Activated gamma-delta T cell treated with anti-CD3 and anti-CD28 coated beads, Interleukin-2, amount 50 U/mL, for 16 hours (primary cell): ENCODE results near the gene TAF13.

Source experiments
- DNase-seq: peaks from one replicate; pipeline ENCODE4 v3.0.0-alpha.2; 2020; ENCODE audit warnings: low read depth

Gene TAF13, protein sequence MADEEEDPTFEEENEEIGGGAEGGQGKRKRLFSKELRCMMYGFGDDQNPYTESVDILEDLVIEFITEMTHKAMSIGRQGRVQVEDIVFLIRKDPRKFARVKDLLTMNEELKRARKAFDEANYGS

DNA sequence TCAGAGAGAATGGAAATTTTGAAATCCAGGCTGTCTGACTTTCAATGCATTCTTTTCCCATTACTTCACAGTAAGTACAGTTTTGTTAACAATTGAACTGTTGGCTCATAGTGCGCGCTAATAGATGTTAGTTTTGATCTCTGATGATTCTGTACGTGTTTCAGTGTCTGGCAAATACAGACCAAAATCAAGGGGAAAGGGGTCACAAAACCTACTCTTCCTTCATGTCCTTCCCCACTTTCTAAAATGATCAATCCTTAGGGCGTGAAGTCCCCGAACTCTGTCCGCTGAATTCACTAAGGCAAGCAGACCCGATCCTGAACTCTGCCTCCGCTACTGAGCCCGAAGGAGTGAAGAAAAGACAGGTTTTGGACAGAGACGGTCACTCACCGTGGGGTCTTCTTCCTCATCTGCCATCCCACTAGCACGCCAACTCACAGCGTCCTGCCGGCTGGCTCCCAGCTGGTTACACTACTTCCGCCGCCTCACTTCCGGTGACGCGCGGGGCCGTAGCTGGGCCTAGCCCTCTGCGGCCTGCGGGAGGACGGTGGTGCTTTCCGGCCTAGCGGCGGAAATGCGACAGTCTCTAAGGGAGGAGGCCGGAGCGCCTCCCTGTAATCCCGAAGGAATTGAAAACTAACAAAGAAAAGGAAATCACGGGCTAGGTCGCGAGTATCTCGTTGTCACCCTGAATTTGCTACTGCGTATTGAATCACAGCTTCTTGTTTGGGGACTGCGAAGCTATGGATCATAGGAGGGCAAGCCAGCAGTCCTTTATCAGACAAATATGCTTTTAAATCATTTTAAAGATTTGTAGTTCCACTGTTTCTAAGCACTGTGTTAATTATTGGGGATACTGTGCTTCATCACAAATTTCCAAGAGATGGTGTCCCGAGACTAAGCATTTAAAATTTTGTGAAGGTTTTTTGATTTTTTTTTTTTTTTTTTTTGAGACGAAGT lies at the start of gene TAF13:
TSS of gene TAF13 (minus strand) at position 473 of the 960 bp plus-strand sequence. CDS start at position 417, 56 bp downstream.
- peak; percentile 79 for DNase-seq

DNA sequence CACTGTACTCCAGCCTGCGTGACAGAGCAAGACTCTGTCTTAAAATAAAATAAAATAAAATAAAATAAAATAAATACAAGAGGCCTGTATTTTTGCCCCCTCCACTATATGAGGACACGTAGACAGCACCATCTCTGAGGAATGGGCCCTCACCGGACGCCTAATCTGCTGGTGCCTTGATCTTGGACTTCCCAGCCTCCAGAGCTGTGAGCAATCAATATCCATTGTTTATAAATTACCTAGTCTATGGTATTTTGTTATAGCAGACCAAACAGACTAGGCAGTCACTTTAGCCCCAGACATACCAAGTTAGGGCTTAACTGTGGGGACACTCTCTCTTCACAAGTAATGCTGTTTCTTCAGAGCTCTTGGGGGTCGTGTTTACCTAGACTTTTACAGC lies 44.6 kb upstream of the TAF13 start:
- no peak for DNase-seq

DNA sequence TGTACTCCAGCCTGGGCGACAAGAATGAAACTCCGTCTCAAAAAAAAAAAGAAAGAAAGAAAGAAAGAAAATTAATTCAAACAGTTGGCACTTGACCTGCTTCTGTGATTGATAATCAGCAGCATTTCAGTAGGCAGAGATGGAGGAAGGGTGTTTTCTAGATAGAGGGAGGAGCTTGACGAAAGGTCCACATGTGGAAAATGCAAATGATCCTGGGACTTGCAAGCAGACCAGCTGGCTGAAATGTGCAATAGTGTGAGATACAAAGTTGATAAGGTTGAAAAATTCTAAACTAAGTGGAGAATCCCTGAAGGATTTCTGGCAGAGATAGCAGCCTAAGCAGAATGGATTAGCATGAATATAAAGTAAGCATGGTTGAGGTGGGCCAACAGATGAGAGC lies 42.3 kb upstream of the TAF13 start:
- no peak for DNase-seq

DNA sequence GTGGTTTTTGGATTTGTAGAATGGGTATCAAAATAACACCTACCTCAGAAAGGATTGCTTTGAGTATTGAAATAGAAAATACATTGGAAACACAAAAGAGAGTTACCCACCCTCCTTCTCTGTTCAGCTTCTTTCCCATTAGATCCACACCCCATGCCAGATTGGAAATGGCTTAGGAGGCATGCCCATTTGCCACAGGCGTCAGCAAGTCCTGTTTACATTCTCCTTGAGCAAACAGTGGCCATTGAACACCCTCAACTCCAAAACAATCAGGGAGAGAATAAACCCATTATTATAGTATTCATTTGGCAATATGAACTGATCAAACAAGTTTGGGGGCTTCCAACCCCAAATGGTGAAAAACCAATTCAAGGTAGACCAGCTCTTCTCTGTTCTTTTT lies 40.5 kb upstream of the TAF13 start:
- DNase-seq, result no peak

DNA sequence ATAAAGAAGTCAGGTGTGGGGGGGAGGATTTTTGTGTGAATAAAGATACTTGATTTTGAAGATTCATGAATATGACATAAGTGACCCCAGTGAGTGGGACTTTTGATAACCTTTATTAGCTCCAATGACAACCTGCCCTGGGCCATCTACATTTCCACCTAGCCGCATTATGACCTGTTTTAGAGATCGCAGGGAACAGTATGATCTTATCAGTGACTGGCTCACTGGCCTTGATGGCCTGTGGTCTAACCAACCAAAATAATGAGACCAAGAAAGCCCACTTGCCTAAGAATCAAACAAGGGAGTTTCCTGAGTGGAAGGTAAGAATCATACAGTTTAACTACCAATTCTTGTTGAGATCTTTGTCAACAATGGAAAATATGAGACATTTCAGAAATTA lies 39.9 kb upstream of the TAF13 start:
- DNase-seq, result no peak

DNA sequence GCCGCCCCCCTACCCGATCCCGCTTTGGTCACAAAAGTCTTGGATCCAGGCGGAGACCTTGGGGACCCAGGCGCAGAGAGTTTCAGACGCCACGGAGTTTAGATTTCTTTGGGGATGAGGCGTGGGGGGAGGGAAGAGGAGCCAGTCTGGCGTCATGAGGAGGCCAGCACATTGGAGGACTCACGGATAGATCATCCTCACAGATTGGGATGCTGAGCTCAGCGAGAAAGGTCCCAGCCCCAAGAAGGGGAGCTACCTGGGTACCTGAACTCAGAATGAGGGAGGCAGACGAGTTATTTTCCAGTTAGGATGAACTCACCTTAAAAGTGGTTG lies 38.5 kb upstream of the TAF13 start:
- DNase-seq, result no peak

DNA sequence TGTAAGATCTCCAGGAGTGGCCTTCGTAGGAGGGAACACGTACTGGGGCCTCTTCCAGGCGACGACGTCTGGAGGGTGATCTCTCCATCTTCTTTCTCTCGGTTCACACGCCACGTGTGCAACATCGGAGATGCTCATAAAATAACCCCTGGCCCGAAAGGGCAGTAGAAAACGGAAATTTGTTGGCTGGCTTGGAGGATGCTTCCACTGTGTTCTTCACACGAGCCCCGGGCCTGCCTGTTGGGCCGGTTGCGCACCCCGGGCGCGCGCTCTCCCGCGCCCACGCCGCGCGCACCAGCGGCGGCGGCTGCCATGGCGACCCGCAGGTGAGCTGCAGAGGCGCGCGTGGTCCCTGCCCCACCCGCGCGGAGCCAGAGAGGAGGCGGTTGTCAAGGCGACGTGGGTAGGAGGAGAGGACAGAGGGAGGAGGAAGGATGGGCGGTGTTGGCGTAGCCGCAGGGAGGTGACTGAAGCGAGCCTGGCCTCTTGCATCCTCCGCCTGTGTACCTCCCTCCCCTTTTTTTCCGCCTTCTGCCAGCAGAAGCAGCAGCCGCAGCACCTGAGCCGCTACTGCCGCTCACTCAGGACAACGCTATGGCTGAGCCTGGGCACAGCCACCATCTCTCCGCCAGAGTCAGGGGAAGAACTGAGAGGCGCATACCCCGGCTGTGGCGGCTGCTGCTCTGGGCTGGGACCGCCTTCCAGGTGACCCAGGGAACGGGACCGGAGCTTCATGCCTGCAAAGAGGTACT lies 38.0 kb upstream of the TAF13 start, which contains the start of gene ELAPOR1:
TSS of gene ELAPOR1 (plus strand) at position 526 of the 752 bp plus-strand sequence. CDS start at position 595, 69 bp downstream.
- peak; percentile 73 for DNase-seq

DNA sequence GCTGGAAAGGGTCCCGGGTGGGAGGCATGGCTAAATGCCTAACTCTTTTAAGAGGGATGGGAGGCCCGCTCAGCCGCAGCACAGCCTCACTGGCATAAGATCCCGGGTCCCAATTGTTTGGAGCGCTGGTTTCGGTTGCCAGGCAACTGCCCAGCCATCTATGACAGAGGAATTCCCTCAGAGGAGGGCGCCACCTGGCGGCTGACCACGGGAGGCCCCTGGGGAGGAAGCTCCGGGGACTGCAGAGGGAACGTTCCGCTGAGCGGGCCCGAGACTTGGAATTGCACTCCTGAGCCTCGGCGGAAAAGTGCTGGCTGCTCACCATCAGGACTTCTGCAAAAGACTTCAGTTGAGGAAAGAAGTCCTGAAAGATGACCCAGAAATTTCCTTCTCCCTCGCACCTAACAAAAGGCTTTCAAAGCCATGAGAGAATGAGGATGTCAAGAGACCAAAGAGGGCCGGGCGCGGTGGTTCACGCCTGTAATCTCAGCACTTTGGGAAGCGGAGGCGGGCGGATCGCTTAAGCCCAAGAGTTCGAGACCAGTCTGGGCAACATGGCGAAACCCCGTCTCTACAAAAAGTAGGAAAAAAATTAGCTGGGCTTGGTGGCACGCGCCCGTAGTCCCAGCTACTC lies 37.0 kb upstream of the TAF13 start:
- peak; percentile 84 for DNase-seq

DNA sequence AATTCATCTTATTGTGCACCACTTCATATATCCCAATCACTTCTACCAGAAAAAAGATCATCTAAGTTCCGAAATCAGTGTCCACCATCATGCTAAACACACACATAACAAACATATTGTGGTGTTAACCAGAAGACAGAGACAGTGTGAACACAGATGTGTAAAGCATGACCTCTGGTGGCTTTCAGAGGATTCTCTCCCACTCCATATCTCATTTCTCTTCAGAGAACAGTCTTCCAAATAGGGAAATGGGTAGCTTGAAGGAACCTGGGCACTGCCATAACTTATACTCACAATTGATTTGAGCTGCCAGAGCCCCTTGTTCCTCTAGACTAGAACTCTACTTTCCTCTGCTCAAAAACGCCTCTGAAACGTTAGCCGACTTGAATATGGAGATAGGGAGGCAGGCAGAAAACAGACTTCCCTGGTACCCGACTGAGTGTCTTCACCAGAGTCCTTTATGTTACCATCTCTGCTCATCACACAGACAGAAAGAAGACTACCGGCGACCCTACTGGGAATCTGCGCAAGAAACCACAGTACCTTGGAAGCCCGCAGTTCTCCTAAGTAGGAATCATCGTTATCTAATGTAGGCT lies 36.4 kb upstream of the TAF13 start:
- no peak for DNase-seq

DNA sequence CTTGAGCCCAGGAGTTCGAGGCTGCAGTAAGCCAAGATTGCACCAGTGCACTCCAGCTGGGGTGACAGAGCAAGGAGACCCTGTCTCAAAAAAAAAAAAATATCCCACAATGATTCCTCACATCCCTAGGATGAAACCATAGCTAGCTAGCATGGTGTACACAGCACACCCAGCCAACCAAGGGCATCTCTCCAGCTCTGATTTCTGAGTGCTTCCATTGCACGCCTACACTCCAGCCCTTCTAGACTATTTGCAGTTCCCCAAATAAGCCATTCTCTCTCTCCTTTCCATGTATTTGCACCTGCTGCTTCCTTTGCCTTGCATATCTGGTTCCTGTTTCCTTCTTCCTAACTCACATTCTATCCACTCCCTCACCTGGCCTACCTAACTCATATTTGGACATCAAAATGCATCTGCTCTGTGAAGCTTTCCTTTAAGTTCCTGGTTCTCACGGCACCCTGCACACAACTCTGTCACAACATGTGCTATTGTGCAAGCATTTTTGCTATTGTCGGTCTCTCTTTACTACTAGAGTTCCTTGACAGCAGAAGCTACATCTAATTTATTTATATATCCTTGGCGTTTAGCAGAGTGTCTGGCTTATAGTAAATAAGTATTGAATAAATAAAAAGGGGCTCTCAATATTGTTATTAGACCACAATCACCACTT lies 35.7 kb upstream of the TAF13 start:
- DNase-seq, result no peak

DNA sequence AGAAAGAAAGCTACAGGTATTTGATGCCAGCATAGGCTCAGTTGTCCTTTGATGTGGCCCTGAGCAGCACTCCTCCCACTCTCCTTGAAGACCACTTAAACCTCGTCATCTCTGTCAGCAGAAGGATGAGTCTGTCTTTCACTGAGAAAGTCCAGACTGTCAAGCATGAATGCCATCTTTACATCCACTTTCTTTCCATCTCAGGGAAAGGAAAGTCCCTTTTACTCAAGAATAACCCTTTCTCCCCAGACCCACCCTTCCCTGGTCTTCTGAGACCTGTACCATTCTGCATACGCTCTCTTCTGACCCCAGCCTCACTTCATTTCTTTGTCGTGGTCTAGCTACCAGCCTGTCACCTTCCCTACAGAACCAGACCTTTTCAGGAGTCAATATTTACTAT lies 34.1 kb upstream of the TAF13 start:
- no peak for DNase-seq

DNA sequence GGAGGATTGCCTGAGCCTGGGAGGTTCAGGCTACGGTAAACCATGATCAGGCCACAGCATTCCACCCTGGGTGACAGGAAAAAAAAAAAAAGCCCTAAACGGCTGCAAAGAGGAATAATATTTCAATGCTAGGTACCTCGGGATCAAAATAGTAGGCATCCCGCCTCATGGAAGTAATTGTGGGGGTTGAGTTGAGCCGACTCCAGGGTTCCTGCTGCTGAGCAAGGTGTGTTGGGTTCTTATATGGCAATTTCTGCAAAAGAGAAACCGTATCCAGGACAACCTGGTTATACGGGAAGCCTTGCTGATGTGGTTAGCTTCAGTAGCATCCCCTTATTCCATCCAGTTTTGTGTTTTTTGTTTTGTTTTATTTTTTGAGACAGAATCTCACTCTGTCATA lies 32.0 kb upstream of the TAF13 start:
- no peak for DNase-seq

DNA sequence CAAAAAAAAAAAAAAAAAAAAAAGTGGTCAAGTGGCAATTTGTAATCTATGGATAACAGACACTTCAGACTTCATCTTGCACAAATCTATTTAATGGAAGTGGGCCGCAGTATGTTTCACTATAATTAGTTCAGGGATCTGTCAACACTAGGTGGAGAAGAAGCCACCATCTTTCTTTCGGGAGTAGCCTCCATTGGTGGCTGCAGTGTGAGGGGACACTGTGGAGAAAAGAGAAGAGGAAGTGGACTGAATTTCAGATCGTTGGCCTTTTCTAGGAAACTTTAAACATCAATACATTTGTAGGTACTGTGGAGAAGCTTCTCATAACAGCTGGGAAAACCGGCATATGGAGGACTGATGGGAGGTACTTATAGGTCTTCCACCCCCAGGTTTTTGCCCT lies 30.1 kb upstream of the TAF13 start:
- DNase-seq, result no peak

DNA sequence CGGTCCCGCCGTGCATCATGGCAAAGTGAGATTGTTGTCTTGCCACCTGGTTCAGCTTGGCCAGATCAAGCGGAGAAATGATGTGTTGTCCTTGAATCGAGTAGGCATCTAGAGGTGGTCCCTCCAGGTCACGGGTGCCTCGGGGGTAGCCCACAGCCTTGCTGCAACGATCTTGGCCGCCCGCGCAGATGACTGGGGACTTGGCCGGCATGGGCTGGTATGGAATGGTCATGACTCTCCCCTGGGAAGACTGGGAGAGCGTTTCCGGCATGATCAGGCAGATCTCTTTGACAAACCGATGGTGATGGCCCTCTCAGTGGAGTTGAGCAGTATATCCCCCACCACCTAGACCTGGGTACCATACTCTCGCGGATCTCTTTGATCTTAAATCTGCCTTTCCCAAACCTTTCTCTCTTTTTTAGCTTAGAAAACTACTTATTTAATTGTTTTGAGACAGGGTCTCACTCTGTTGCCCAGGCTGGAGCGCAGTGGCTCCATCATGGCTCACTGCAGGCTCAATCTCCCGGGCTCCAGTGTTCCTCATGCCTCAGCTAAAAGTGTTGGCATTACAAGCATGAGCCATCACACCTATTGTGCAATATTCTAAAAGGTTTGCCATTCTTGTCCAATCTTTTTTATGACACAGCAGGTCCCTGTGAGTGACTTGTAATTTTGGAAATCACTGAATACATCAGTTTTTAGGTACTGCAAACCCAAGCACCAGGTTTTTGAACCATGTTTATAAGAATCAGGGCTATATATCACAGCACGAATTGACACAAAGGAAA lies 28.8 kb upstream of the TAF13 start:
- DNase-seq, result no peak

DNA sequence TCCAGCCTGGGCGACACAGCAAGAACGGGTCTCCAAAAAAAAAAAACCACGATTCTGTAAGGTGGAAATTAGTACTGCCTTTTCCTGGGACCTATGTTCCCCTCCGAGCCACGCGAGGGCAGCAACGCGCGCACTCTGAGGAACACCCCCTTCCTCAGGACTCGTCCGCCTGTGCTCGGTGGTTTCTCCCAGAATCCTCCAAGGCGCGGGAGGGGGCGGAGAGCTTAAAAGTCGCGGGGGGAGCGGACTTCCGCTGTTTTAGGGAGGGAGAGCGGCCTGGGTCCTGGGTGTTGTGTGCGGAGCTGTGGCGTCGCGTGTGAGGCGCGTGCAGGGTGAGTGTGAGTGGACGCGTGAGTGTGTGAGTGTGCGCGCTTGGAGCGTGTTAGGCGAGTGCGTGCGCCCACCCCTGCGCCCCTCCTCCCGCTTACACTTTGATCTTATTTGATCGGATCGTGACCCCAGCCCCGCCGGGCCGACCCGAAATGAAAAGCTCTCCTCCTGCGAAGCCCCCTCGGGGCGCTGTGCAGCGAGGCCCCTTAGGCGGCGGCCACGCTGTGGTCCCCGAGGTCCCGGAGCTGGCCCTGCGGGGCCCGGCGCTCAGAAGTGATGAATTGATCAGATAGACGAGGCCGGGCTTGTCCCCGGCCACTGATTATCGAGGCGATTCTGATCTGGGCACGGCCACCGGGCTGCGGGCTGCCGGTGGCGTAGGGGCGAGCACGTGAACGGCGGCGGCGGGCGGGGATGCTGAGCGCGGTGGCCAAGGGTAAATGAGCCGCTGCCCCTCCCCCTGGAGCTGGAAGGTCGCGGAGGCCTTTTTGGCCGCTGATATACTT lies 24.4 kb upstream of the TAF13 start:
- peak; percentile 97 for DNase-seq

DNA sequence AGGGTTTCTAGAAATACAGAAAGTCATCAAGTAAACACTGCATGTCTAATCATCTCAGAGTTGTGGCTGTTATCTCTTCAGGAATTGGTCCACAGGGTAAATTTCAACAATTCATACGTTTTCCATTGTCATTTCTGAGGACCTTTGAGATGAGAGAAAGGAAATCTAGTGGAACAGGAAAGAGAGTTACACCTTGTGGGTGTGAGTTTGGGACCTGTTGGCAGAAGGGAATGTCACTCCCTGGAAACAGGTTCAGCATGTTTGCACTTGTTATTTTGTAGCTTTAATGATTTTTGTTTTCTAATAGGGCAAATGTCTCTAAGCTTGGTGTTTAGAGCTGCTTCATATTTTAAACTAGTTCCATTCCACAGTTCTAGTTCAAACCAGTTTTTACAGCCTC lies 20.3 kb upstream of the TAF13 start:
- DNase-seq, result no peak

DNA sequence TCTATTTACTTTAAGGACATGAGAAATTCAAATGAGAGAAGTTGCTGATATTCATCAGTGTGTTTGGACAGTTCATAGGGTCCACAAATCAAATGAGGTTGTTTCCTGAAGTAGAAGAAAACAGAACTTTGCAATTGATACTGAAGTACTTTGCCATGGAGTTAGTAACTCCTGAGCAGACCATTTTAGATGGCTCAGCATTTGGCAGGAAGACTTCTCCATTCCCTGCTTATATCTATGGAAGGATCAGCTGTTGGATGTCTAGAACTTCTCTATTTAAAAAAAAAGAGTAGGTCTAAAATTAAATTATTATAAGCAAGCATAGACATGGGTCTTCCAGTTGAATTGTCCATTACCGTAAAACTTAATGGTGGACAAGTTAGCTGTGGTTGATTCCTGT lies 19.8 kb upstream of the TAF13 start:
- no peak for DNase-seq

DNA sequence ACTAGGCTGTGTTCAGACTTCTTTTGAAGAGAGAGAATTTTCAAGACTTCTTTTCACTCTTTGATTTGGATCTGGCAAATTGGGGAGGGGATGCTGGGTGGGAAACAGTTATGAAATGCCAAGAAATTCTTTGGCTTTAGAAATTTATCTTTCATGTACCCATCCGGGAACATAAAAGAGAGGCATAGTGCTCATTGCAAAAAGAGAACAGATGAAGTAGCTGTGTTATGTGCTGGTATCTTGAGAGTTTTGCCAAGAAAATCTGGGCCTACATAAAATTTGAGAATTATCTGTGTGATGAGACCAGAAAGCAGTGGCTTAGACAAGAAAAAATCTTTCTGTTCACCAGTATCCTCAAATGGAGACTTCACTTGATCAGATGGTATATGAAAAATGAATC lies 19.1 kb upstream of the TAF13 start:
- DNase-seq, result no peak

DNA sequence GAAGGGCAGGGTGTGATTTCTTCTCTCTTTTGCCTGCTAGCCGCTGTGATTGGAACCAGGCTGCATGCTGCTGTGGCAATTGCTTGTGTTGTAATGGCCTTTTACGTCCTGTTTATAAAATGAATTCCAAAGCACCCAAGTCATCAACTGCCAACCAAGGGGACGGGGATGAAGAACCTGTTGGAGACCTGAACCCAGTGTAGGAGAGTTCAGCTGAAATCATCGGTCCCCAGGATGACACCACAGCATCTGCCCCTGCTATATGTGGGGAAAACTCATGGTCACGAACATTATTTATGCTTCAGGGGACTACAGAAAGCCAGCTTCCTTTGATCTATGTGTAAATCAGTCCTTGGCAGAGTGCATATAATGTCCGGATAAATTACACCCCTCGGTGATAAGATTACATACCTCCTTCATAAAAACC lies 18.6 kb upstream of the TAF13 start:
- DNase-seq, result no peak

DNA sequence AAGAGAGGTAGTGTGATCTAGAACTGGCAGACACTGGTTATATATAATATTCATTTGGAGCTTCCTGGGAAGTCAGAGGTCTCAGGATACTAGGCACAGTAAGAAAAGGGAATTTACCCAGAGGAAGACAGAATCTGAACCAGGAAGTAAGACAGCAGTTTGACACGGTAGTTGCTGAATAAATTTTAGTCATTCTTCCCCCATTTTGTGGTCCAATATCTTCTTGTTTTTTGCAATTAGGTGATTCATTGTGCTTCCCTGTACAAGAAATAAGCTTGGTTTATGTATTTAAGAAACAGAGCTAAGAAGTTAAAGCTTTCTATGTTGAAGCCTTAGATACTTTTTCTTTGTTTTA lies 16.0 kb upstream of the TAF13 start:
- no peak for DNase-seq
